GM13977 (cell line): Measurements from ENCODE around the gene BATF3.

Experiments used
- DNase-seq: peaks from one replicate; pipeline ENCODE4 v3.0.0; 2012; ENCODE audit warnings: low spot score
- in situ Hi-C: fragments of 300-500 bp; cut with MboI; formaldehyde crosslinking; loops from one replicate; pipeline ENCODE4 v1.12.0; 2022; ENCODE audit warnings: low sequenced_read_pairs, low pct_unique_long_range_greater_than_20kb, mixed read lengths, inconsistent platforms; ENCODE audit not compliant: unreplicated experiment
- TF ChIP-seq, protein P1 (sequence below): IDR thresholded peaks from 2 replicates; pipeline ENCODE4 v1.5.1; 2012; ENCODE audit warnings: mild to moderate bottlenecking, control low read depth; ENCODE audit not compliant: insufficient read depth; ENCODE audit errors: extremely low read depth, missing control alignments

BATF3 gene

DNA sequence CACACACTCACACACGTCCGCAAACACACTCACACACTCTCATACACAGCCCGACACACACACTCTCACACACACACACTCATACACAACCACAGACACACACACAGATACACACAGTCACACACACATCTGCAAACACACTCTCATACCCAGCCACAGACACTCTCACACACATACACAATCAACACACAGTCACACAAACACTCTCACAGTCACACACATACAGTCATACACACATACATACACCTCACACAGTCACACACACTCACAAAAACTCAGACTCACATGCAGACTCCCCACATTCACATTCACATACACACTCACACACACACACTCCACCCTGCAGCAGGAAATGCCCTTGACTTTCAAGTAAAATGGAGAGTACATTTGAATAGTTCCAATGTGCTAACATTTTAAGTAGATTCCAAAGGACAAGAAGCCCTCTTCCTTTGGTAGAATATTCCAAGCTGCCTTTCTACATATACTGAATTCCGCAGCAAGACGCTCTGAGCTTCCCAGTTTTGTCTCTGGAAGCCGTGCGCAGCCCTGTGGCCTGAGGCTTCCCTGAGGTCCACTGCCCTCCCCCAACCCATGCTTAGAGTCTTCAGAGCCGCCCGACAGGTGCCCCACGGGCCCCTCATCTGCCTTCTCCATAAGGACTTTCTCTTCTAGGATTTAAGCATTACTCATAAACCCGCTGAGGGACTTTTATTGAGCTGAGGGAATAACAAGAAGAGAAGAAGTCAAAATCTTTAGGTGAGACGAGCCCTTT is 9.7 kb downstream of the BATF3 start:
- TF ChIP-seq, protein P1, sequence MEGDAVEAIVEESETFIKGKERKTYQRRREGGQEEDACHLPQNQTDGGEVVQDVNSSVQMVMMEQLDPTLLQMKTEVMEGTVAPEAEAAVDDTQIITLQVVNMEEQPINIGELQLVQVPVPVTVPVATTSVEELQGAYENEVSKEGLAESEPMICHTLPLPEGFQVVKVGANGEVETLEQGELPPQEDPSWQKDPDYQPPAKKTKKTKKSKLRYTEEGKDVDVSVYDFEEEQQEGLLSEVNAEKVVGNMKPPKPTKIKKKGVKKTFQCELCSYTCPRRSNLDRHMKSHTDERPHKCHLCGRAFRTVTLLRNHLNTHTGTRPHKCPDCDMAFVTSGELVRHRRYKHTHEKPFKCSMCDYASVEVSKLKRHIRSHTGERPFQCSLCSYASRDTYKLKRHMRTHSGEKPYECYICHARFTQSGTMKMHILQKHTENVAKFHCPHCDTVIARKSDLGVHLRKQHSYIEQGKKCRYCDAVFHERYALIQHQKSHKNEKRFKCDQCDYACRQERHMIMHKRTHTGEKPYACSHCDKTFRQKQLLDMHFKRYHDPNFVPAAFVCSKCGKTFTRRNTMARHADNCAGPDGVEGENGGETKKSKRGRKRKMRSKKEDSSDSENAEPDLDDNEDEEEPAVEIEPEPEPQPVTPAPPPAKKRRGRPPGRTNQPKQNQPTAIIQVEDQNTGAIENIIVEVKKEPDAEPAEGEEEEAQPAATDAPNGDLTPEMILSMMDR, result no peak
- in situ Hi-C loops, result no loop called here
- no peak for DNase-seq

DNA sequence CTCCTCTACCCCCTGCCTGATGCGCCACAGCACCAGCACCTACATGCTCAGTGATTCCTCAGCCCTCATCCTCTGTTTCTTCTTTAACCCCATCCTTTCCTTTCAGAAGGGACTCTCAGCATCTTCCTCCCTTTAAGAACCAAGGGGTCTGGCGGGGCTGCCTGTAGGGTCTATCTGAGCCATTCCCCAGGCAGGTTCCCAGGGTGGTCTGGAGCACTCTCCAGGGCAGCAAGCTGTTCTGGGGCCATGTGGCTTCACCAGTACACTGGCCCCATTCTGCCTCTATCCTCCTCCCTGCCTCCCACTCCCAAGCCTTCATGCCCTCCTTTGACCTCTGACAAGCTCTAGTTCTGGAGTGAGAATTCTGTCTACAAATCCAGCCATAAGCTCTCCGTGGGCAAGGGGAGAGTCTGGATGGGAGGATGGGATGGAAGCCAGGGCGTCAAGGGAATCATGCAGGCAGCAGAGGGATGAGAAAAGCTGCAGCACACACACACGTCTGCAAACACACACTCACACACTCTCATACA is 10.4 kb downstream of the BATF3 start:
- TF ChIP-seq, protein P1, result no peak
- no peak for DNase-seq
- in situ Hi-C loops, result no loop called here

DNA sequence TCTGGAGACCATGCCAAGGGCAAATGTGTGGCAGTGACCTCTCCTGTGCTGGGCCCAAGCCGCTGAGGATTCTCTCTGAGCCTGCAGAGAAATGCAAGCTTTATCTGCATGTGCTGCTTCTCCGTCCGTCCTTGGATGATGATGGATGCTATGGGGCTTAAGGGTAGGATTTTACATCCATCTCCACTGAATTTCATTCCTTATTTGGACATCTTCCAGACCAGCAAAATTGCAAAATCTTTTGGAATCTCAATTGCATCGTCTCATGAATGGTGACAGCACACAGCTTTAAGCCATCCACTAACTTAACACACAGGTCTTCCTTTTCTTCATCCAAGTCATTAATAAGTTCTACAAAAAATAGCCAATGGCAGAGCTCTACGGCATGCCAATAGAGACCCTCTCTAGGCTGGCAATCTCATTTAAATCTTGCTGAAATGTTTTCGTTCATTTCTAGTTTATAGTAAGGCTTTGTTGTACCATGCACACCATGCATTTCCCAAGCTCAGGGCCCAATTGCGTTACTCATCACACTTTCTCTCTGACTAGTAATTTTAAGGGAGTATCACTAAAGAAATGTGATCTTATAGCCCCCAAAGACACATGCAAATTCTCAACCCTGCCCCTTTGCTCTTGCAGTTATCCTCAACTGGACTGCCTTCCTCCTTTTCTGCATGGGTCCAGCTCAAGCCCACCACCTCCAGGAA is 11.1 kb downstream of the BATF3 start:
- DNase-seq, result no peak
- TF ChIP-seq, protein P1, result no peak
- in situ Hi-C loops, result no loop called here

DNA sequence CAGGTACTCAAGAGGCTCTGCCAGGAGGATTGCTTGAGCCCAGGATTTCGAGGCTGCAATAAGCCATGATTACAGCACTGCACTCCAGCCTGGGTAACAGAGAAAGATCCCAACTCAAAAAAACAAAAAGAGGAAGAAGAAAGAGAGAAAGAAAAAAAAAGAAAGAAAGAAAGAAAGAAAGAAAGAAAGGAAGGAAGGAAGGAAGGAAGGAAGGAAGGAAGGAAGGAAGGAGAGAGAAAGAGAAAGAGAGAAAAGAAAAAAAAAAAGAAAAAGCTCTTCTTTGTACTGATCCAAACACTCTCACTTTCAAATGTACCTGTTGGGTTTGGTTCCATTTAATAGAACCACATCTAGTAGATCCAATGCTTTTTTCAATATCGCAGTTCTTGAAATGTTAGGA is 11.8 kb downstream of the BATF3 start:
- in situ Hi-C loops, result no loop called here
- TF ChIP-seq, protein P1, result no peak
- DNase-seq, result no peak

DNA sequence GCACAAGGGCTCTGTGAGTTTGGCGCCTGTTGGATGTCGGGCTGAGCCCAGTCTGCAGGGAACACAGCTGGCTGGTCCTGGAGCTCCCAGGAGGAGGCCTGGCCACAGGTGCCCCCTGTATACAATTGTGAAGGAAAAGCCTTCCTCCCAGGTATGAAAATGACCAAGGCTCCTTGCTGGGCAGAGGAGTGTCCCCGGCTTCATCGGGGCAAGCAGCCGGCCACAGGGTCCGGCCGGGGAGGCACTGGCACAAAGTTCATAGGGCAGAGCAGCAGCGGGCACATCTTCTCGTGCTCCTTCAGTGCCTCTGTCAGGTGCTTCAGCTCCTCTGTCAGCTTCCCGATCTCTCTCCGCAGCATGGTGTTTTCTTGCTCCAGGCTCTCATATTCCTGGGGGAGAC is 13.0 kb downstream of the BATF3 start:
- TF ChIP-seq, protein P1, result no peak
- in situ Hi-C loops, result no loop called here
- DNase-seq, result no peak

DNA sequence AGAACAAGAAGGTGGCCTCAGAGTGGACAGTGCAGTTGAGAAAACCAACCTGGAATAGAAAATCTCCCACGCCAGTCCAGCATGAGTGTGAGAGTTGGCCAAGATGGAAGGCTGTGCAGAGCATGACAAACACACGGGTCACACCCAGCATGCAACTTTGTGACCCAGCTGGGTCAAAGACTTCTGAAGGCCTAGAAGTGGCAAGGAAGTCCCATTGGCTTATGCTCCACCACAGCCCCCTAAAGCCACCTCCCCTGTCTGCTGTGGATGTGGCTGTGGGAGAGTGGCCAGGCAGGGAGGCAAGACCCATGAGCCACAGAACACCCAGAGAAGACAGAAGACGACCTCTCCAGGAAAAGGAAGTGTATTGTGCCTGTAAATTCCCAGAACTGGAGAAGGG is 13.6 kb downstream of the BATF3 start:
- in situ Hi-C loops, result no loop called here
- TF ChIP-seq, protein P1, result no peak
- no peak for DNase-seq
